HG03097 (cell line): ENCODE measurements around the gene SEMA5A.

Experiments
- ATAC-seq: cut with Tn5 transposase; IDR thresholded peaks from one replicate; pipeline ENCODE4 v1.9.1; 2021; ENCODE audit not compliant: unreplicated experiment, low FRiP score

The SEMA5A gene, protein sequence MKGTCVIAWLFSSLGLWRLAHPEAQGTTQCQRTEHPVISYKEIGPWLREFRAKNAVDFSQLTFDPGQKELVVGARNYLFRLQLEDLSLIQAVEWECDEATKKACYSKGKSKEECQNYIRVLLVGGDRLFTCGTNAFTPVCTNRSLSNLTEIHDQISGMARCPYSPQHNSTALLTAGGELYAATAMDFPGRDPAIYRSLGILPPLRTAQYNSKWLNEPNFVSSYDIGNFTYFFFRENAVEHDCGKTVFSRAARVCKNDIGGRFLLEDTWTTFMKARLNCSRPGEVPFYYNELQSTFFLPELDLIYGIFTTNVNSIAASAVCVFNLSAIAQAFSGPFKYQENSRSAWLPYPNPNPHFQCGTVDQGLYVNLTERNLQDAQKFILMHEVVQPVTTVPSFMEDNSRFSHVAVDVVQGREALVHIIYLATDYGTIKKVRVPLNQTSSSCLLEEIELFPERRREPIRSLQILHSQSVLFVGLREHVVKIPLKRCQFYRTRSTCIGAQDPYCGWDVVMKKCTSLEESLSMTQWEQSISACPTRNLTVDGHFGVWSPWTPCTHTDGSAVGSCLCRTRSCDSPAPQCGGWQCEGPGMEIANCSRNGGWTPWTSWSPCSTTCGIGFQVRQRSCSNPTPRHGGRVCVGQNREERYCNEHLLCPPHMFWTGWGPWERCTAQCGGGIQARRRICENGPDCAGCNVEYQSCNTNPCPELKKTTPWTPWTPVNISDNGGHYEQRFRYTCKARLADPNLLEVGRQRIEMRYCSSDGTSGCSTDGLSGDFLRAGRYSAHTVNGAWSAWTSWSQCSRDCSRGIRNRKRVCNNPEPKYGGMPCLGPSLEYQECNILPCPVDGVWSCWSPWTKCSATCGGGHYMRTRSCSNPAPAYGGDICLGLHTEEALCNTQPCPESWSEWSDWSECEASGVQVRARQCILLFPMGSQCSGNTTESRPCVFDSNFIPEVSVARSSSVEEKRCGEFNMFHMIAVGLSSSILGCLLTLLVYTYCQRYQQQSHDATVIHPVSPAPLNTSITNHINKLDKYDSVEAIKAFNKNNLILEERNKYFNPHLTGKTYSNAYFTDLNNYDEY

DNA sequence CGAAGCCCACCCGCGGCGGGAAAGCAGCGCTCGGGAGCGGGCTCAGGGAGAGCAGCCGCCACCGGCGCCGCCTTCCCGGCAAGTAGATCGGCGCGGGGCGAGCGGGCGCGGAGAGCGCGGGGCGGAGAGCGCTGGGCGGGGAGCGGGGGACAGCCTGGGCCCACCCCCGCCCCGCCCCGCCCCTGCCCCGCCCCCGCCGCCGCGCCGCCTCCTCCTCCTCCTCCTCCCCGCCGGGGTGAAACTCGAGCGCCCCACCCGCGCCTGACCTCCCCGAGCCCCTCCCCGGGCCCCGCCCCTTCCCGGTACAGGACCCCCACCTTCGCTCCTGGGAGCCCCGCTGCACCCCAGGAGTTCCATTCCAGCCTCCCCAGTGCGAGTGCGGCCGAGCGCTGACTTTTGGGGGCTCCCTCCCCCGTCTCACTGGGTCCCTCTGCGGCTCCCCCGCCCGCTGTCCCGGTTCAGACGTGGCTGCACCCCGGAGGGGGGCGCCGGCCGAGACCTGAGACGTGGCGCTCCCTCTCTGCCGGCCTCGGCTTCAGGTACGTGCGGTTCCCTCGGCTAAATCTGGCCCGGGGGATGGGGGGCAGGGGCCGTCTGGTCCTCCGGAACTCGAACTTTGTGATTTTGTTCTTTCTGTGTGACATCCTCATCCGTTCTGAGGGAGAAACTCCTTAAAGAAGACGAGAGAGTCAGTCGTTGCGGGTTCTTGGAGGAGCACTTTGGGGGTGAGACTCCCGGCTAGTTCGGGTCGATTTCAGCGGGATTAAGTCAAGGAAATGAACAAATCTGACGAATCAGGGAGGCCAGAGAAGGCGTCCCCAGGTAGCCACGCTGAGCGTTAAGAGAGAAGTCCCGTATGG, at the start of gene SEMA5A:
Gene SEMA5A (minus strand): TSS at position 84 of the 860 bp plus-strand sequence. CDS start 166,129 bp downstream, outside the sequence.
- no peak for ATAC-seq

DNA sequence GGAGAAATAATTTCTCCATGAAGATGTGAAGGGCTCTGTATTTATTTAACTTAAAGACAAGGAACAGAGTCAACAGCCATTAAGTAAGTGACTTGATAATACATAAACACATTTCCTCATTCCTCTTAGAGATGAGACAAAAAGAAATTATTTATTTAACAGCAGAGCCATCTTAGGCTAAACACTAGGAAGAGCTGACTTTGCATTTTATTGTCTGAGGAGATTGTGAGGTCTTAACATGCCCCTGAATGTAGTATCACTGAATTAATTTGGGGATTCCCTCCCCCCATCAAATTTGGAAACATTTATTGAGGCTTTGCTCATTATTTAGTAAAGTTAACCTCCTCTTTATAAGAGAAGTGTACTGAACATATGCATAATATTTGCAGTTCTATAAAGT, 49.0 kb upstream of the SEMA5A start:
- no peak for ATAC-seq

DNA sequence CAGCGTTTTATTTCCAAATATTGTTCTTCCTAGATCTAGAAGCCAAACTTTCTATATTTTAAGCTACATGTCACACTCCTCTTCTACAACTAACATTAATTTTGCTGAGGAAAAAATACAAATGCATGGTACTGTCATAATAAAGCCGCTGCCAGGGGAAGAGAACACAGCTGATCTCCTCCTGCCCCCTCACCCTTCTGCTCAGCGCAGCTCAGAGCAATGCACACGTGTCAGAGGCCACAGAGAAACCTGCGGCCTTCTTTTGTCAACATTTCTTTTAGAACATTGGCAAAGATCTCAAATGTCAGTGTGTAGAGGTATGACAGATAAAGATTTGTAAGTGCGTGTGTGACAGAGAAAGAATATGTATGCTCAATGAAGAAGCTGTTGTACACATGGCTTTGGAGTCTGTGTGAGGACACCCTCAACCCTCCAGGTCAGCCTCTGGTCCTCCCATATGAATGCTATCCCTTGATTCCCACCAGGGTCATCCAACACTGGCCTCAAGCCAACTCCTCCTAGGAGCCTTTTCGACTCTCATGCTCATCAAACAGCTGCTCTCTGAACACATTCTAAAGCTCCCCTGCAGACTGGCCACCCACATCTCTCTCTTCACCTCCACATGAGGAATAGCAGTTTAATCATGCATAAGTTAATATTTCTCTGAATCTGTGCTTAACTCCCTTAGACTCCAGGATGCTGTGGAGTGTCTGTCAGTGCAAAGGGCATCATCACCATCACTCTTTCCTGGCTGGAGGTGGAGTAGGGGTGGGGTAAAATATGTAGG, 43.4 kb upstream of the SEMA5A start:
- no peak for ATAC-seq

DNA sequence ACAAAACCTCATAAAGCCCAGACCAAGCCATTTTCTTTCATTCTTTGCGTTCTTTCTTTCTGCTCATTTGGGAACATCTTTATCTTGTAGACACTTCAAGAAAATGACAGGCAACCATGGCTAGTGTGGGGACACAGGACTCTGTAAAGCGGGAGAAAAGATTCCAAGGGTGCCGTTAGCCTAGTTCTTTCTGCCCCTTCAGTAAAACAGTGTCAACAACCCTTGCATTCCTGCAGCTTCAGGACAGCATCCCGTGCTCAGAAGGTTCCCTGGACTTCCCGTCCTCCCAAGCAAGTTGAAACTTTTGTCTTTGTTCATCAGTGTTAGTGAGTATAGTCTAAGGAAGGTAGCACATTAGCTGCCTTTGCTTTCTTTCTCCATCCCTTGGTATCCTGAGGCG, 42.4 kb upstream of the SEMA5A start:
- ATAC-seq = no peak

DNA sequence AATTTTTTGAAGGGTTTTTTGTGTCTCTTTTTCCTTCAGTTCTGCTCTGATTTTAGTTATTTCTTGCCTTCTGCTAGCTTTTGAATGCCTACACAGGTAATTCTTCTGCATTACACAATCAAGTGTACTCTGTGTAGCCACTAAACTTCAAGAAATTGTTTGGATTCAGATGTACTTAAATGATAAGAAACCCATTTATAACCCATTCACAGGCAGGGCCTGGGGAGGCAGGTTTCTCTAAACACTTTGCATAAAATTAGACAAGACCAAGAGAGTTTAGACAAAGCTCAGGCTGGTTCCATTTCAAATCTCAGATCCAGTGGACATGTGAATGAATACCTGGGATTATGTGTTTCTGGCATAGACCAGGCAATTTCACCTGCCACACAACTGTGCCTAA, 41.3 kb upstream of the SEMA5A start:
- ATAC-seq = no peak

DNA sequence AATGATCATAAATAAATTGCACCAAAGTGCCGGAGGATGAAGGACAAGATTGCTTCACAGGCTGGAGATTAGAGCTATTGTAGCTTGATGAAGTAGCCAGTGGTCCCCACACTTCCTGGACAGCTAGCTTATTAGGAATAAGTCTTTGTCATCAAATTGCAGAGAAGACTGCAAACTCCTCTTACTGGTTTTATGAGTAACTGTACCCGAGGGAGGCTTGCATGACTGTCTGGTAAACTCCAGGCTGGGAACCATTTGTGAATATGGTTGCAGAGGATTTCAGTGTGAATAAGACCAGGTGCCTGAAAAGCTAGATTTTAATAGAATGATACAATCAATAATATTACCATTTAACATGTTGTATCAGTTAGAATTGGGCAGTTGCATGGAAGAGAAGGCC, 36.5 kb upstream of the SEMA5A start:
- no peak for ATAC-seq

DNA sequence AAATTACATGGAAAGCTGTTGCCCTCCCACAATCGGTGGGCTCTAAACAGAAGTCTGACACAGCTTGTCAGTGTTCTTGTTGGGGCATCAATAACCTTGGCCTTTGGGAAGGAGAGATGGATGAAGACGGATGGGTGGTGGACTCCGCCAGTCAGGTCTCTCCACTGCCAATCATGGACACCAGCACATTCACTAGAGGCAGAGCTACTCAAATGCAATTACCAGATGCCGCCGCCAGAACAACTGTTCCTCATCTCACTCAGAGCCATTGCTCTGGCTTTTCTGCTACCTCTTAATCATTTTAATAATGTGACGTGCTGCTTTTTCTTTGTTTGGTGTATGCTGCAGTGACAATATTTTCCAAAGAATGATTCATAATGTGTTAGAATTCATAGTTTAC, 27.9 kb upstream of the SEMA5A start:
- ATAC-seq = no peak

DNA sequence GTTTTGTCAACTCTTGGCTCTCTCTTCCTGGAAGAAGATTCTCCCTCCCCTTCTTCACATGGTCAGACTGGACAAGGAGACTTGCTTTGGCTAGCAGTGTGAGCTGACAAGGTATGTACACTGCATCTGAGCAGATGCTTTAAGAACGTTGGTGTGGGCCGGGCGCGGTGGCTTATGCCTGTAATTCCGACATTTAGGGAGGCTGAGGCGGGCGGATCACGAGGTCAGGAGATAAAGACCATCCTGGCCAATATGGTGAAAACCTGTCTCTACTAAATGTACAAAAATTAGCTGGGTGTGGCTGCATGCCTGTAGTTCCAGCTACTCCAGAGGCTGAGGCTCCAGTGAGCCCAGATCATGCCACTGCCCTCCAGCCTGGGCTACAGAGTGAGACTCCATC, 26.4 kb upstream of the SEMA5A start:
- no peak for ATAC-seq

DNA sequence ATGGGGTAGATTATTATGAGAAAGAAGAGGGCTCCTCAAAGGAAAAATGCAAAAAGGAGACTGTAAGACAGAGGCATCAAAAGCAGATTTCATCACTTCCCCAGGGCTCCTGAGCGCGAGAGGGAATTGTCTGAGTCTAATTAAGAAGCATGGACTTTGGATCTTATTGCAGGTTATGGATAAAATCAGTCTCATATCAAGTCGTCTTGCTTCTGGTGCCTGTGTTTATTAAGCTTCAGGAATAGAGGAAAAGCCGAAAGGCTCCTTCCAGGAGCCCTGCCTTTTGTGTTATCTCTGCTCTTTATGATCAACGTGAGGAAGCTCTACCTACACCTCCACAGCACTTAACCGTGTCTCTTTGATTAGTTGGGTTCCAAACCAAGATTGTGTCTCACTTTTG, 25.0 kb upstream of the SEMA5A start:
- ATAC-seq = no peak

DNA sequence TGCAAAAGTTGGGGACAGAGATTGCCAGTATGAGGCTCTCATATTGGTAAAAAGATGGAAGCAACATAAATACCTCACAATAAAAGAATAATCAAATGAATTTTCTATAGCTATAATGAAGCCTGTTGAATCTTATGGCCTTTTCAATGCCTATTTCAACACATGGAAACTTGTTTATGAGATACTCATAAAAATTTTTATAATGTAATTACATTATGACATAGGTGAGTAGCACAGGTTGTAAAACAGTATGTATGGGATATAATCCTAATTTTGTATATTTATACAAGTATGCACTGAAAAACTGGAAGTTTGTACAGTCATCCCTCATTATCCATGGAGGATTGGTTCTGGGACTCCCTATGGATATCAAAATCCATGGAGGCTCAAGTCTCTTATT, 21.2 kb upstream of the SEMA5A start:
- no peak for ATAC-seq

DNA sequence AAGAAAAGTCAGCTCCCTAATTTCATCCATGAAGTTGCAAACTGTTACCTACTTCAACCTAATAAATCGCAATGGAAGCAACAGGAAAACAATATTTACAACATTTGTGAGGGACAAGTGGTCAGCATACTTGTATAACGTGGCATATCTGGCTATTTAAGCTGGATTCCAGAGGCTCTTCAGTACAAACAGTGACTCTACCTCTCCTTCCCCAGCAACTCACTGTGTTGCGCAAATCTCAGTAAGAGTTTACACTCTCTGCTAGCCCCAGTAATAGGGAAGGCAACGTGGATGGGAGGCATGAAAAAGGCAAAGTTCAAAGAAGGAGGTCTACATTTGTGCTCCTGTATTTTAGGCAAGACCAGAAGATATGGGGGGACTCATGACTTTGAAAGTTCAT, 18.9 kb upstream of the SEMA5A start:
- ATAC-seq = no peak

DNA sequence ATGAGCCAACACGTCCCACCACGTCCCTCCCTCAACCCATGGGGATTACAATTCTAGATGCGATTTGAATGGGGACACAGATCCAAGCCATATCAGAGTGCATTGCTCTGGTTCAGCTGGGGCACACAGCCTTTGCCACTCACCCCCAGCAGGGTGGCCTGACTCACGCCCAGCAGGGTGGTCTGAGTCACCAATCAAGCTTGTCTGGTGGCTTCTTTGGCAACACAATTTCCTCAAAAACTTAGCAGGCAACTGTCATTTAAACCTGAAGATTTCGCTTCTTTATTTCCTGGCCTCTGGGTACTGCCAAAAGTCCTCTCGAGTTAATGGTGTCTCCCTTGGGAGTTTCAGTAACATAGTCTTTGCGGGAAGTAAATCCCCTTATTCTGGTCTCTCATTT, 16.3 kb upstream of the SEMA5A start:
- no peak for ATAC-seq

DNA sequence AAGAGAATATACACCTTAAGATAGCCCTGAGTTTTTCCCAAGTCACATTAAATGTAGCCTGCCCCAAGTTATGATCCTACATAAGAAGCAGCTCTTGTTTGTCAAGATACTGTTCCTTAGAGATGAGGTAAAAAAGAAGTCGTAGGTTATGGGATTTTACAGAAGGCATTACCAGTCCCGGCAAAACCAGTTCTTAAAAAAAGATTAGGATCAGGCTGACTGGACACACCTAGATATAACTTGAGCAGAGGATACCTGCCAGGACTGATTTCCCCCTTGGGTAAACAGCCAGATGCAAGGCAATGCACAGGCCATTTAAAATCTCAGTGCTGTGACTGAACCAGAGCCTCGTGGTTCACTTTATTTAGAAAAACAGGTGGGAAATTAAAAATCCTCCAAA, 14.1 kb upstream of the SEMA5A start:
- no peak for ATAC-seq

DNA sequence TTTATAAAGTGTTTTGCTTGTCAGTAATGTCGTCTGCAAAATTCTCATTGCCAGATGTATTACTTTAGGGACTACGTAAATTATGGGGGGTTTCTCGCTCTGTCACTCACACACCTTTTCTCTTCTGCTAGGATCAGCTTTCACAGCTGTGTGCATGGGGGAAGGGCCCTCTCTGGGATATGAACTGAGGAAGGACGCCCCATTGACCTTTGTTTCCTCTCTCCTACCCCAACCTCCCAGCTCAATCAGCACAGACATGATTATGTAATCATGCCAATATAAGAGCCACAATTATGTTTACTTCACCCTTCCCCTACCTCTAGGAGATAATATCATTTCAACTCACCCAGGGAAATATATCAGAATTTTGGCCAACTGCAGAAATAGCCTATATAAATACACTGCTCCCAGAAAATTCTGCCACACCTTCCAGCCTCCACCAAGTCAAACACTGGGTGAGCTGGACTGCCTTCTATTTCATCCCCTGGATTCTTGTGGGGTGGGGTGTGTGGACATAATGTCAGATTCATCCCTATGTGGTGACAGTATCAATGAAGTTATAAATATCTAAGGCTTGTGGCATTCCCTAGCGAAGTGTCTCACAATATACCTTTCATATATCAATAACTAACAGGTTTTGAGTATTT, 12.6 kb upstream of the SEMA5A start:
- ATAC-seq = no peak

DNA sequence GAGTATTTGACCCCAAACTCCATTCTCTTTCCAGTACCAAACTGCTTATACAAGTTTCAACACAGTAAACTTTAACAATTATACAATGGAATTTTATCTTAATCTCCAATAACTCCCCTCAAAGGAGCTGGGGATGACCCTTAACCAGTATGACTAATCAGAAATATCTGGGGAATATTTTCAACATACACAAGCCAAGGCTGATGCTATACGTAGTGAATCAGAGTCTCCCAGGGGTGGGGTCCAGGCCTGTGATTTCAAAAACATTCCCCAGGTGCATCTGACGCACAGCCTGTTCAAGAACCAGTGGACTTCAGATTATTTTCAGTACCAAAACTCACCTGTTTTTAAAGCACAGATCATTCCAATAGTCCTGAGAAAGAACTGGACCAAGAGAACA, 11.8 kb upstream of the SEMA5A start:
- ATAC-seq = no peak

DNA sequence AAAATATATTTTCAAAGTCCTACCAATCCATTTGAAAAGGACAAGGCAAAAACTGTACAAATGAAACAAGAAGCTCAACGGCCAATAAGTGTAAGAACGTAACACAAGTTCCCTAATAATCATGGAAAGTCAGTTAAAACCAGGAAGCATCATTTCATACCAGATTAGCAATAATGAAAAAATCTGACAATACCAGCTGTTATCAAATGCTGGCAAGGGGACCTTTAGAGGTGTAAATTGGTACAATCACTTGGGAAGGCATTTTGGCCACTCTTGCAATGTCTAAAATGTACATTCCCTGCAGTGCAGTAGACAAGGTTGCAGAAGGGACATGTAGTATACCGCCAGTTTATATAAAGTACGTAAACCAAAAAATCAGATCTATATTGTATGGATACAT, 10.1 kb upstream of the SEMA5A start:
- ATAC-seq = no peak

DNA sequence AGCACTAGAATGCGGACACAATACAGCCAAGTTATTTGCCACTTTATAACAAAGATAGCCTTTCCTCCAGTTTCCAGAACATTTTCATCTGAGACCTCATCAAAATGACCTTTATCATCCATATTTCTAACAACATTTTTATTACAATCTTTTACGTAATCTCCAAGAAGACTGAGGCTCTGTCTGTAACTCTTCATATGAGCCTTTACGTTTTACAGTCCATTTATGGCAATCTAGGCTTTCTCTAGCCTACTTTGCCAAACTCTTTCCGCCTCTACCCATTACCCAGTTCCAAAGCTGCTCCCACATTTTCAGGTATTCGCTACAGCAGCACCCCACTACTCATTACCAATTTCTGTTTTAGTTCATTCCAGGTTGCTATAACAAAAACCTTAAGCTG, 8.2 kb upstream of the SEMA5A start:
- ATAC-seq = no peak

DNA sequence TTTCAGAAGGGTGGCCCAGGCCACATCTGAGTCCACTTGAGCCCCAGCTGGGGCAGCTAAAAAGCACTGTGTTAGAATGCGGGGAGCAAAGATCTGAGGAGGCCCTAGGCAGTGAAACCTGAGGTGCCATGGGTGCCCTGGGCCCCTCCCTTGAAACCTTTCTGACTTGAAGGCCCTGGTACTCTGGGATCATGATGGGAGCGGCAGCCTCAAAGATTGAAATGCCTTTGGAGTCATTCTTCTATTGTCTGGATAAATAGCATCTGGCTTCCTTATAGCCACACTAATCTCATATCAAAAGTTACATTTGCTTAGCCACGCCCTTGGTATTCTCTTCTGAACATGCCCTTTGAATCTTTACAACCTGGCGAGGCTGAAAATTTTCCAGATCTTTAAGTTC, 7.7 kb upstream of the SEMA5A start:
- ATAC-seq = no peak
